PC-3 (cell line): ENCODE results near the gene CACNA1C. TPM values are rescaled to one million over a fixed set of nuclear protein-coding genes. Genes with fewer than 3 reads are reported as not detected.

ENCODE experiments used
- ATAC-seq: fragments of 200-7000 bp; cut with Tn5 transposase; 2 replicates; pipeline ENCODE4 v1.9.1; 2020; ENCODE audit warnings: mild to moderate bottlenecking, moderate library complexity
- BruUV-seq: library from RNA; stranded (reverse); fragments of 400-500 nt; replicated peaks from 2 replicates; lab custom pipeline; 2021; lab: Mats Ljungman, UMichigan
- CTCF ChIA-PET: fragments of 300-600 bp; sonication (Branson Sonifier 250); formaldehyde crosslinking; loops from one replicate; lab custom pipeline; 2022; ENCODE audit warnings: antibody characterized with exemption; lab: Charles Lee
- POLR2A ChIA-PET: fragments of 300-600 bp; sonication (Branson Sonifier 250); formaldehyde crosslinking; loops from one replicate; lab custom pipeline; 2022; ENCODE audit warnings: antibody characterized with exemption; ENCODE audit not compliant: unreplicated experiment; lab: Charles Lee
- DNase-seq: peaks from one replicate; pipeline ENCODE4 v3.0.0-alpha.2; 2015
- H2AFZ ChIP-seq: fragments of 300-600 bp; sonication (generic); 2 replicates; pipeline ENCODE4 v1.6.0; 2016; ENCODE audit warnings: antibody characterized with exemption, low read length
- H3F3A ChIP-seq: fragments of 300-600 bp; sonication (generic); one replicate; pipeline ENCODE4 v1.6.0; 2017; ENCODE audit warnings: antibody characterized with exemption, low read length, control low read depth, mild to moderate bottlenecking; ENCODE audit not compliant: unreplicated experiment
- H3K27ac ChIP-seq: fragments of 300-600 bp; sonication (generic); 2 replicates; pipeline ENCODE4 v1.5.1; 2016; ENCODE audit warnings: mild to moderate bottlenecking, low read length
- H3K27me3 ChIP-seq: fragments of 300-600 bp; sonication (generic); 2 replicates; pipeline ENCODE4 v1.6.1; 2016; ENCODE audit warnings: low read length, mixed read lengths
- H3K36me3 ChIP-seq: fragments of 300-600 bp; sonication (generic); 2 replicates; pipeline ENCODE4 v1.6.1; 2016; ENCODE audit warnings: low read depth, mixed run types, low read length, mixed read lengths
- H3K4me1 ChIP-seq: fragments of 300-600 bp; sonication (generic); 2 replicates; pipeline ENCODE4 v1.5.1; 2016; ENCODE audit warnings: low read length; ENCODE audit not compliant: insufficient read depth
- H3K4me2 ChIP-seq: fragments of 300-600 bp; sonication (generic); 2 replicates; pipeline ENCODE4 v1.6.0; 2016; ENCODE audit warnings: low read length
- H3K4me3 ChIP-seq: fragments of 300-600 bp; sonication (generic); 2 replicates; pipeline ENCODE4 v1.5.1; 2016; ENCODE audit warnings: mild to moderate bottlenecking, low read length, mixed read lengths
- H3K79me2 ChIP-seq: fragments of 300-600 bp; sonication (generic); 2 replicates; pipeline ENCODE4 v1.6.1; 2017; ENCODE audit warnings: low read length, mixed read lengths
- H3K9ac ChIP-seq: fragments of 300-600 bp; sonication (generic); 2 replicates; pipeline ENCODE4 v1.6.0; 2016; ENCODE audit warnings: mild to moderate bottlenecking, low read length
- H3K9me2 ChIP-seq: fragments of 300-600 bp; sonication (generic); replicated peaks from 2 replicates; pipeline ENCODE4 v1.6.1; 2016; ENCODE audit warnings: mixed run types, low read length, mixed read lengths
- H3K9me3 ChIP-seq: fragments of 300-600 bp; sonication (generic); 2 replicates; pipeline ENCODE4 v1.6.1; 2016; ENCODE audit warnings: low read length, mixed read lengths
- H4K20me1 ChIP-seq: fragments of 300-600 bp; sonication (generic); 2 replicates; pipeline ENCODE4 v1.6.1; 2016; ENCODE audit warnings: low read length, mixed read lengths
- EZH2 ChIP-seq: fragments of 300-600 bp; sonication (generic); IDR thresholded peaks from one replicate; pipeline ENCODE4 v1.6.1; 2017; ENCODE audit warnings: antibody characterized with exemption, mild to moderate bottlenecking, low read length; ENCODE audit not compliant: unreplicated experiment
- EZH2phosphoT487 ChIP-seq: fragments of 300-600 bp; sonication (generic); IDR thresholded peaks from 2 replicates; pipeline ENCODE4 v1.6.1; 2018; ENCODE audit warnings: mild to moderate bottlenecking, antibody characterized with exemption, low read length, borderline replicate concordance
- intact Hi-C: fragments of 100-400 bp; cut with micrococcal nuclease; formaldehyde crosslinking; loops from 2 replicates; pipeline ENCODE4 v1.9.0; 2023
- total RNA-seq: library from RNA; depleted of rRNA; stranded (reverse); fragments of >200 nt; gene quantifications from 2 replicates; pipeline ENCODE4 v1.2.3, GENCODE V29; 2014
- TF ChIP-seq, protein P1 (sequence below): fragments of 300-600 bp; sonication (generic); conservative IDR thresholded peaks from 2 replicates; pipeline ENCODE4 v1.5.1; 2017; ENCODE audit warnings: antibody characterized with exemption, low read depth, mild to moderate bottlenecking, low read length

CACNA1C gene
- total RNA-seq, 1 experiment from 2014 or later = not detected

DNA sequence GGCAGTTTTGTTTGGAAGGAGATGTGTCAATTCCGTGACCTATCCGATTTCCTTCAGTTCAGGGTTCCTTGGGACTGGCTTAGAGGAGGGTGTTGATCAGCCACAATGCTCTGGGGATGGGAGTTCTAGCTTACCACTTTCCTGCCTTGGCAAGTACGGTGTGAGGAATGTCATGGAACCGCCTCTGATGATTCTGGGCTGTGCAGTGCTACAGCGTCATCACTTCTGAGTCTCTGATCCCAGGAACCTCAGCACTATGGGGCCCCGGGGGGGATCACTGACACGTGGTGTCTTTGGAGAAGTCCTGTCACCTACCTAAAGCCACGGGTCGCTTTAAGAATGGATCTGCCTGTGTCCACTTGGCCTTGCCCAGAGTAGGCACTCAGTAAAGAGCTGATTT, 470.5 kb downstream of the CACNA1C start:
- intact Hi-C loops = no loop called here
- H2AFZ ChIP-seq = no peak overlapping the region
- no peak overlapping the region for H3K9ac ChIP-seq
- ATAC-seq (no peak), DNase-seq (no peak)
- H3K27me3 ChIP-seq = peaks cover 59% of the 10 kb centered on the region
- no peaks in the 10 kb centered on the region for H3F3A ChIP-seq
- H3K79me2 ChIP-seq = no peaks in the 10 kb centered on the region
- H3K9me3 ChIP-seq = no peaks in the 10 kb centered on the region
- H3K4me3 ChIP-seq = no peak overlapping the region
- TF ChIP-seq, protein P1, sequence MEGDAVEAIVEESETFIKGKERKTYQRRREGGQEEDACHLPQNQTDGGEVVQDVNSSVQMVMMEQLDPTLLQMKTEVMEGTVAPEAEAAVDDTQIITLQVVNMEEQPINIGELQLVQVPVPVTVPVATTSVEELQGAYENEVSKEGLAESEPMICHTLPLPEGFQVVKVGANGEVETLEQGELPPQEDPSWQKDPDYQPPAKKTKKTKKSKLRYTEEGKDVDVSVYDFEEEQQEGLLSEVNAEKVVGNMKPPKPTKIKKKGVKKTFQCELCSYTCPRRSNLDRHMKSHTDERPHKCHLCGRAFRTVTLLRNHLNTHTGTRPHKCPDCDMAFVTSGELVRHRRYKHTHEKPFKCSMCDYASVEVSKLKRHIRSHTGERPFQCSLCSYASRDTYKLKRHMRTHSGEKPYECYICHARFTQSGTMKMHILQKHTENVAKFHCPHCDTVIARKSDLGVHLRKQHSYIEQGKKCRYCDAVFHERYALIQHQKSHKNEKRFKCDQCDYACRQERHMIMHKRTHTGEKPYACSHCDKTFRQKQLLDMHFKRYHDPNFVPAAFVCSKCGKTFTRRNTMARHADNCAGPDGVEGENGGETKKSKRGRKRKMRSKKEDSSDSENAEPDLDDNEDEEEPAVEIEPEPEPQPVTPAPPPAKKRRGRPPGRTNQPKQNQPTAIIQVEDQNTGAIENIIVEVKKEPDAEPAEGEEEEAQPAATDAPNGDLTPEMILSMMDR = no peak
- TF ChIP-seq EZH2phosphoT487 (no peak), EZH2 (no peak)
- no peaks in the 10 kb centered on the region for H3K9me2 ChIP-seq
- no TSS peak for BruUV-seq
- ChIA-PET CTCF (no interaction called here), POLR2A (no interaction called here)
- no peak overlapping the region for H3K27ac ChIP-seq
- H3K4me2 ChIP-seq = no peak overlapping the region
- H4K20me1 ChIP-seq = no peaks in the 10 kb centered on the region
- H3K36me3 ChIP-seq = no peaks in the 10 kb centered on the region
- no peaks in the 10 kb centered on the region for H3K4me1 ChIP-seq

DNA sequence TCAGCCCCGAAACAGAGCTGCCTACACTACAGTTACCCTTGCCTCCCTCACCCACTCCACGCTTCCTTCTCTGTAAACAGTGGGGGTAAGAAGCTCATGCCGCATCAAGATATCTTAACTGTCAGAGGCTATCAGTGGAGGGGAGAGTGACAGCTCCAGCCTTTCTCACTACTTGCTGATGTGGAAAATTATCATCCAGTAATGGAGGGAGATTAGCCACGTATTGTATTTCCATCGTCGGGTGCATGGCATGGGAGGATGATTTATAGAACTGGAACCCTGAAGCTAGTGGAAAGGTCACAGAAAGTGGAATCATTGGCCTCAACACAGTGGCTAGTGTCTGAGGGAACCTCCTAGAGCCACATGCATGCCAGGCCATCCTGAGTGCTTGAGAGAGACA, 471.1 kb downstream of the CACNA1C start:
- Histone ChIP-seq H3K4me1 (no peaks in the 10 kb centered on the region), H3K79me2 (no peaks in the 10 kb centered on the region)

DNA sequence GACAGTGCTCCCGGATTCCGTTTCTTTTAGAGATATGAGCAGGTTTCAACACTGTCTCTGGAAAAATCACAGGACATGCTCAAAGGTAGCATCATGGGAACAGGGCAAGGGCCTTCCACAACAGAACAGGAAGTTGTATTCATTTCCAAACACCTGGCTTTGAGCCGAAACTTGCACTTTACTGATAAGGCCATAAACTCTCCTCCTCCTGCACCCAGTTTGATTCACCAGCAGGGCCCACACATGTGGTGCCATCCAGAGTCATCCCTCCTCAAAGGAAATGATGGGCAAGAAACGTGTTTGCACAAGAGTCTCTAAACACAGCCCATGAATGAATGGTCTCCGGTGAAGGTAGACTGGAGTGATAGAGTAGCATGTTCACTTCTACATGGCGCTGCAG, 473.6 kb downstream of the CACNA1C start:
- Histone ChIP-seq H3K79me2 (no peaks in the 10 kb centered on the region), H3K4me2 (no peak overlapping the region), H3K4me1 (no peaks in the 10 kb centered on the region), H3K36me3 (no peaks in the 10 kb centered on the region), H3K4me3 (no peak overlapping the region), H2AFZ (no peak overlapping the region), H3F3A (no peaks in the 10 kb centered on the region), H3K27ac (no peak overlapping the region), H3K27me3 (peaks cover 82% of the 10 kb centered on the region), H3K9ac (no peak overlapping the region), H3K9me2 (no peaks in the 10 kb centered on the region), H3K9me3 (no peaks in the 10 kb centered on the region), H4K20me1 (no peaks in the 10 kb centered on the region)
- ChIA-PET CTCF (no interaction called here), POLR2A (no interaction called here)
- no peak for TF ChIP-seq EZH2
- no peak for TF ChIP-seq EZH2phosphoT487
- TF ChIP-seq, protein P1 = no peak
- BruUV-seq = no TSS peak
- DNase-seq (no peak), ATAC-seq (no peak)
- intact Hi-C loops = no loop called here

More for the DNA sequence above, 471.1 kb downstream of the CACNA1C start:
- Histone ChIP-seq H4K20me1 (no peaks in the 10 kb centered on the region), H3K27me3 (peaks cover 64% of the 10 kb centered on the region), H3K4me2 (no peak overlapping the region), H3F3A (no peaks in the 10 kb centered on the region), H3K4me3 (no peak overlapping the region), H3K9me2 (no peaks in the 10 kb centered on the region), H2AFZ (no peak overlapping the region), H3K36me3 (no peaks in the 10 kb centered on the region), H3K27ac (no peak overlapping the region), H3K9ac (no peak overlapping the region), H3K9me3 (no peaks in the 10 kb centered on the region)
- intact Hi-C loops = no loop called here
- no TSS peak for BruUV-seq
- ATAC-seq = no peak
- no peak for TF ChIP-seq EZH2phosphoT487
- TF ChIP-seq EZH2 = no peak
- TF ChIP-seq, protein P1 = no peak
- no peak for DNase-seq
- POLR2A ChIA-PET = no interaction called here
- CTCF ChIA-PET = no interaction called here
